ENCODE measurements around the gene EPO.

Gene EPO

GRCh38 chr7:100720279-100720670, at the start of gene EPO:
TSS of gene EPO (plus strand) at chr7:100720468. CDS start at chr7:100720981, 513 bp downstream.
- peak; percentile 10 for DNase-seq

- no peak for DNase-seq
Observed at GRCh38 chr7:100671353-100672327, 48.6 kb upstream of the EPO start.

- peak; percentile 99 for DNase-seq
Observed at GRCh38 chr7:100673302-100673941, 46.8 kb upstream of the EPO start, which contains the start of gene GNB2. TSS of gene GNB2 (plus strand) at chr7:100673740. CDS start at chr7:100676266, 2,526 bp downstream.

- DNase-seq: peak; percentile 75
Observed at GRCh38 chr7:100673942-100674410, 46.3 kb upstream of the EPO start.

GRCh38 chr7:100674411-100675104, 45.7 kb upstream of the EPO start:
- peak; percentile 60 for DNase-seq

- no peak for DNase-seq
Observed at GRCh38 chr7:100675105-100675451, 45.2 kb upstream of the EPO start.

GRCh38 chr7:100675581-100676350, 44.5 kb upstream of the EPO start:
- peak; percentile 92 for DNase-seq

- no peak for DNase-seq
Observed at GRCh38 chr7:100676501-100677306, 43.6 kb upstream of the EPO start.

GRCh38 chr7:100677308-100678267, 42.7 kb upstream of the EPO start:
- DNase-seq: no peak

GRCh38 chr7:100678291-100678984, 41.8 kb upstream of the EPO start:
- no peak for DNase-seq

GRCh38 chr7:100679129-100679926, 40.9 kb upstream of the EPO start:
- DNase-seq: no peak

GRCh38 chr7:100679927-100680575, 40.2 kb upstream of the EPO start:
- peak; percentile 59 for DNase-seq

- DNase-seq: no peak
Observed at GRCh38 chr7:100680576-100681271, 39.5 kb upstream of the EPO start.

GRCh38 chr7:100681491-100682227, 38.6 kb upstream of the EPO start:
- DNase-seq: no peak

- no peak for DNase-seq
Observed at GRCh38 chr7:100682228-100682741, 38.0 kb upstream of the EPO start.

- DNase-seq: no peak
Observed at GRCh38 chr7:100682991-100683658, 37.1 kb upstream of the EPO start.

Measured in hematopoietic multipotent progenitor cell treated with erythropoietin and hydrocortisone succinate and interleukin-3 and kit ligand, for 4 days (in vitro differentiated cells).